Measurements from ENCODE around the gene SPTLC2. TPM values are rescaled to one million over a fixed set of nuclear protein-coding genes. Genes with fewer than 3 reads are reported as not detected.

The SPTLC2 gene
- total RNA-seq, 3 donors from 2014 or later (not counting 1 experiment from before 2014, with no cell fraction given): 35.2 to 58.6 (median 50.4) TPM

GRCh38 chr14:77473921-77474320 lies 142.5 kb downstream of the SPTLC2 start:
- H3K27me3 Mint-ChIP-seq (ENCODE audit: low read depth in 2 of 2): no peaks in the 10 kb centered on the region

GRCh38 chr14:77470224-77470870 lies 146.1 kb downstream of the SPTLC2 start:
- no peak overlapping the region for H3K27ac ChIP-seq (ENCODE audit: low read length)
- Mint-ChIP-seq H3K9me3 (no peaks in the 10 kb centered on the region), H3K36me3 (peaks cover 4% of the 10 kb centered on the region), H3K27me3 (ENCODE audit: low read depth in 2 of 2) (no peaks in the 10 kb centered on the region), H3K27ac (no peak overlapping the region), H3K4me3 (no peak overlapping the region), H3K4me1 (no peaks in the 10 kb centered on the region)
- peaks cover 38% of the 10 kb centered on the region for H3K36me3 ChIP-seq (ENCODE audit: control insufficient read depth, insufficient read depth, low read length)
- no peak overlapping the region for H3K4me3 ChIP-seq (ENCODE audit: low read length)
- DNase-seq: no peak
- WGBS (ENCODE audit: insufficient coverage): 92% methylated on average over 5 of the region's 5 CpGs
- ATAC-seq: no peak
- no peak for TF ChIP-seq CTCF (IDR thresholded peaks at IDR 0.05)
- intact Hi-C loops (cut with micrococcal nuclease): no loop called here
- H3K4me1 ChIP-seq (ENCODE audit: control insufficient read depth, insufficient read depth, low read length): no peaks in the 10 kb centered on the region
- no peaks in the 10 kb centered on the region for H3K9me3 ChIP-seq (ENCODE audit: control insufficient read depth, insufficient read depth, low read length)
- H3K27me3 ChIP-seq (ENCODE audit: control insufficient read depth, insufficient read depth, low read length): no peaks in the 10 kb centered on the region

More at GRCh38 chr14:77473921-77474320, 142.5 kb downstream of the SPTLC2 start:
- no peak for TF ChIP-seq CTCF (IDR thresholded peaks at IDR 0.05)
- DNase-seq: no peak
- Histone ChIP-seq H3K27ac (ENCODE audit: low read length) (no peak overlapping the region), H3K4me3 (ENCODE audit: low read length) (no peak overlapping the region), H3K9me3 (ENCODE audit: control insufficient read depth, insufficient read depth, low read length) (no peaks in the 10 kb centered on the region), H3K36me3 (ENCODE audit: control insufficient read depth, insufficient read depth, low read length) (peaks cover 11% of the 10 kb centered on the region), H3K4me1 (ENCODE audit: control insufficient read depth, insufficient read depth, low read length) (no peaks in the 10 kb centered on the region), H3K27me3 (ENCODE audit: control insufficient read depth, insufficient read depth, low read length) (no peaks in the 10 kb centered on the region)
- Mint-ChIP-seq H3K4me3 (no peak overlapping the region), H3K9me3 (no peaks in the 10 kb centered on the region), H3K27ac (no peak overlapping the region), H3K4me1 (no peaks in the 10 kb centered on the region), H3K36me3 (no peaks in the 10 kb centered on the region)
- intact Hi-C loops (cut with micrococcal nuclease): no loop called here
- no peak for ATAC-seq
- 88% methylated on average over 5 of the region's 5 CpGs for WGBS (ENCODE audit: insufficient coverage)

- Mint-ChIP-seq H3K9me3 (no peaks in the 10 kb centered on the region), H3K27ac (no peak overlapping the region), H3K27me3 (ENCODE audit: low read depth in 2 of 2) (no peaks in the 10 kb centered on the region), H3K4me3 (no peak overlapping the region), H3K4me1 (no peaks in the 10 kb centered on the region), H3K36me3 (peaks cover 11% of the 10 kb centered on the region)
- no peak for TF ChIP-seq CTCF (IDR thresholded peaks at IDR 0.05)
- ATAC-seq: no peak
- DNase-seq: no peak
- H3K27ac ChIP-seq (ENCODE audit: low read length): no peak overlapping the region
- intact Hi-C loops (cut with micrococcal nuclease): no loop called here
- 100% methylated on average over 1 of the region's 1 CpG for WGBS (ENCODE audit: insufficient coverage)
- H3K4me3 ChIP-seq (ENCODE audit: low read length): no peak overlapping the region
- no peaks in the 10 kb centered on the region for H3K4me1 ChIP-seq (ENCODE audit: control insufficient read depth, insufficient read depth, low read length)
- H3K27me3 ChIP-seq (ENCODE audit: control insufficient read depth, insufficient read depth, low read length): no peaks in the 10 kb centered on the region
- H3K9me3 ChIP-seq (ENCODE audit: control insufficient read depth, insufficient read depth, low read length): no peaks in the 10 kb centered on the region
- peaks cover 46% of the 10 kb centered on the region for H3K36me3 ChIP-seq (ENCODE audit: control insufficient read depth, insufficient read depth, low read length)
Measured at GRCh38 chr14:77469539-77469938, 146.9 kb downstream of the SPTLC2 start.

GRCh38 chr14:77469067-77469505 lies 147.4 kb downstream of the SPTLC2 start:
- Mint-ChIP-seq H3K4me3 (no peak overlapping the region), H3K27ac (no peak overlapping the region), H3K4me1 (no peaks in the 10 kb centered on the region), H3K27me3 (ENCODE audit: low read depth in 2 of 2) (no peaks in the 10 kb centered on the region), H3K9me3 (no peaks in the 10 kb centered on the region), H3K36me3 (peaks cover 11% of the 10 kb centered on the region)
- no peak overlapping the region for H3K27ac ChIP-seq (ENCODE audit: low read length)
- 97% methylated on average over 13 of the region's 14 CpGs for WGBS (ENCODE audit: insufficient coverage)
- peaks cover 50% of the 10 kb centered on the region for H3K36me3 ChIP-seq (ENCODE audit: control insufficient read depth, insufficient read depth, low read length)
- no peaks in the 10 kb centered on the region for H3K9me3 ChIP-seq (ENCODE audit: control insufficient read depth, insufficient read depth, low read length)
- TF ChIP-seq CTCF (IDR thresholded peaks at IDR 0.05): no peak
- intact Hi-C loops (cut with micrococcal nuclease): no loop called here
- ATAC-seq (no peak), DNase-seq (no peak)
- no peaks in the 10 kb centered on the region for H3K27me3 ChIP-seq (ENCODE audit: control insufficient read depth, insufficient read depth, low read length)
- H3K4me1 ChIP-seq (ENCODE audit: control insufficient read depth, insufficient read depth, low read length): no peaks in the 10 kb centered on the region
- no peak overlapping the region for H3K4me3 ChIP-seq (ENCODE audit: low read length)
